HTR-8/SVneo (cell line): ENCODE measurements around the gene NOXRED1.
A peak's percentile ranks its signal among the peaks of the same experiment; 100 is the strongest.
"Not testable (repeated sequence)": the region's sequence is repeated elsewhere in the genome, so short reads cannot be mapped to it uniquely, and the experiment has no call there.

Experiments used
- DNase-seq: peaks from one replicate; pipeline ENCODE4 v3.0.0; 2011; ENCODE audit warnings: low spot score, mixed read lengths; ENCODE audit not compliant: insufficient read length
- FAIRE-seq: peaks from 2 replicates; lab custom pipeline; 2011; peaks lifted over from hg19 to GRCh38; lab: Jason Lieb, UNC

NOXRED1 gene, protein sequence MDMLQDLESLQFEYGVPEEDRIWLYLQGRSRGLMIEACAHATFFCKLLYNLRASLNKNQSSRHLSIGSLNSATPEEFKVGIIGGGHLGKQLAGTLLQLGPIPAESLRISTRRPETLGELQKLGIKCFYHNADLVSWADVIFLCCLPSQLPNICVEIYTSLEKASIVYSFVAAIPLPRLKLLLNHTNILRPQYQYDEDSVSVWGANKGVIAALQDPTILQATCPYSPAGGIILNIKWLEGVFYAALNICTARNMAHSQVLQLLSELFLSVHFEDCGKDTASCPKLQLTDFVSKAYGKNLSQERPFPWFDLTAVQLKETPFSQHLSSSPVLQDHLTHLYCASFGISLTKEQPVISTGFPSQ

DNA sequence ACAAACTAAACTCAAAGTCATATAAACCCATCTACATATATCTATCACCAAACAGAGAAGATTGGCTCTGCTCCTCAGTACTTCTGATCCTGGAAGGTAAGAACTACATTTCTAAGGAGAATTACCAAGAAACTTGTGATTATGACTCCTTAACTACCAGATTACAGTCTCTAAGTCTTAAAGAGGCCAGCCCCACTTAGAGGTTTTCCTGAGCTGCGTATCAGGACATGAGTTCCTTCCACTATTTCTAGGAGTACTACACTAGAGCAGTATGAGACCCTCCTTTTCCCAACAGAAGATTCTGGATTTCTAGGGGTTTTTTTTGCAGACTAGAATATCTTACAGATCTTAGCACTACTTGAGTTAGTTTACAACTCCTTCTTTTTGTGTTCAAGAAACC is at the start of gene NOXRED1:
Gene NOXRED1, minus strand, starts transcription at position 101 of the 400 bp plus-strand sequence. CDS start 634 bp downstream, outside the sequence.
- DNase-seq (no peak), FAIRE-seq (peak; percentile 67)

DNA sequence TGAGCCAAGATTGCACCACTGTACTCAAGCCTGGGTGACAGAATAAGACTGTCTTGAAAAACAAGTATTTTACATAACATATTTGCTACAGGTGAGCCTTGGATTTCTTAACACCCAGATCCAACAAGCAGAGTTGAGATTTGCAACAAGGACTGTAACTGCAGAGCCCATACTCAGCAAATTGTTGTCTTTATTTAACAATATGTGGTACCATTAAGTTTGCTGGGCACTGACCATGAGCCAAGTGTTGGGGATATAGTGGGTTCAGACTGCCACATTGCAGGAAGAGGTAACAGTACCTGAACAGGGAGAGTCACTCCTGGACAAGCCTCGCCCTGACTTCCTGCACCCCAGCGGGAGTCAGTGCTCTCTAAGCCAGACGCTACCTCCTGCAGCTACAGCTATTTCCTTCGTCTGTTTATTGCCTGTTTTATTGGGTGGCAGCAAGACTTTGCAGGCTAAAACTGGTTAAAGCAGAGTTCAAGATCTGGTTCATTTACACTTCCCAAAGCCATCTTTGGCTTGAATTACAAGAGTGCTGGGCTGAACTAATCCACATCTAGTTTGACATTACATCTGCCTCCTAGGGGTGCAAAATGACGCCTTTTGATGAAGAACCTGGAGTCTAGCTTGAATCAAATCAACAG is 47.0 kb upstream of the NOXRED1 start:
- no peak for DNase-seq

DNA sequence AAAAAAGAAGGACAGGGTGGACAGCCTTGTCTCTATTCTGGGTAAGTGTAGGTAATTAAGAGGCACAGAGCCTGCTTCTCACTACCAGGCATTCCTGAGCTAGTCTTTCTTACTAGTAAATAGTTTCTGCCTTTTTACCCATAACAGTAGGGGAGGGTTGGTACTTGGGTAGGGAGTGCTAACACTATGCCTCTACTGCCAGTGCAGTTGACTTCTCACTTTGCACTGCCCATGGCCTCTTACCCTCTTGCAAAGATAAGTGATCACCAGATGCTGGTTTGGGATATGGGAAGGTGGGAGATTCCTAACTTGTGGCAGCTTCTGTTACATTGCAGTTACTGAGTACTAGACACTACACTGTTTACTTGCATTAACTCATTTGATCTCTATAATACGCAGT is 46.2 kb upstream of the NOXRED1 start:
- DNase-seq (no peak), FAIRE-seq (peak; percentile 69)

More for the DNA sequence above, 47.0 kb upstream of the NOXRED1 start:
- no peak for FAIRE-seq

DNA sequence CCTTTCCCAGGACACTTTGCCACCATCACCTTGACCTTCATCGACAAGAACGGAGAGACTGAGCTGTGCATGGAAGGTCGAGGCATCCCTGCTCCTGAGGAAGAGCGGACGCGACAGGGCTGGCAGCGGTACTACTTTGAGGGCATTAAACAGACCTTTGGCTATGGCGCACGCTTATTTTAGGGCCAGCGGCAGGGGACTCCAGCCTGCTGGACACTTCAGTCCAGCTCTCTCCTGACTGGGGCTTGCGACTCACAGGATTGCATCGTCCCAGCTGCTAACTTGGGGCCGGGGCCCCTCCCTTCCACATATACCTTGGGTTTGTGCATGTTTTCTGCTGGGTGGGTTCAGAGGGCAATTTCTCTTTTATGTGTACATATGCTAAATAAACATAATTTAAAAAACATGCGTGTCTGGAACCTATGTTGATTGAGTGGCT is 45.8 kb upstream of the NOXRED1 start:
- FAIRE-seq (no peak), DNase-seq (no peak)

DNA sequence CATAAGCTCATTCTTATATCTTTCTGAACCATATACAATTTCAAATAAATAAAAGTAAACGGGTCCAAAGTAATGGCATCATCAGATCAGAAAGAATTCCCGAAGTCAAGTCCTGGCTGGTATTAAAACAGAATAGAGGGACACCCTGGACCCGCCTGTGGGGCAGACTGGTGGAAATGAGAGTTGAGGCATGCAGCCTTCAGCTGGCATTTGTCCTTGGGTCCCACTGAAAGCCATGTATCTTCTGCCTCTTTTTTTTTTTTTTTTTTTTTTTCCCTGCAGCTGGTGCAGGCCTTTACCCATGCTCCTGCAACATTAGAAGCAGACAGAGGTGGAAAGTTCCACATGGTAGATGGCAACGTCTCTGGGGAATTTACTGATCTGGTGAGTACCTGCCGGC is 44.5 kb upstream of the NOXRED1 start:
- FAIRE-seq (no peak), DNase-seq (no peak)

DNA sequence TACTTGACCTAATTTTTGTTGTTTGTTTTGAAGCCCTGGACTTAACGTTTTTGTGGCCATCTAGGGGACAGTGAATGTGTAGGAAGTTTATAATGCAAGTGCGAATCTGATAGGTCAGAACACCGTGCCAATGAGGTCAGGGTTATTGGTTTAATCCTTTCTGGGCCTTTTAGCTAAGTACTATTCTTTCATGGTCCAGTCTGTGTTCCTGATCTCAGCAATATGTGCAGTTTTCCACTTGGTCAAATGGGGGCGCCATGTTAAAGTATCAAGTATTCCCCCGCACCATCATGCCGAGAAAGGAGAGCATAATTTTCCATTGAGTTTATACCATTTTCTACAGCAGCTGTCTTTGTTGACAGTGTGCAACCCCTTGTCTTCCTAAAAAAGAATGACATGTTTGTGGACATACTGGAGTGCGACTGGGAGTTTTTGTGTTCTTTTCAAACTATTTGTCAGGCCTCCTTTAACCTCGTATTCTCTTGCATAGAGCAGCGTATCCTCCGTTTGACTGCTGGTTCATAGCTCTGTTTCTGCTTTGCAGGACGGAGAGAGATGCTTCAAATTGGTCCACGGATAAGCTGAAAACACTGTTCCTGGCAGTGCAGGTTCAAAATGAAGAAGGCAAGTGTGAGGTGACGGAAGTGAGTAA is 35.9 kb upstream of the NOXRED1 start:
- DNase-seq (peak; percentile 64), FAIRE-seq (no peak)

DNA sequence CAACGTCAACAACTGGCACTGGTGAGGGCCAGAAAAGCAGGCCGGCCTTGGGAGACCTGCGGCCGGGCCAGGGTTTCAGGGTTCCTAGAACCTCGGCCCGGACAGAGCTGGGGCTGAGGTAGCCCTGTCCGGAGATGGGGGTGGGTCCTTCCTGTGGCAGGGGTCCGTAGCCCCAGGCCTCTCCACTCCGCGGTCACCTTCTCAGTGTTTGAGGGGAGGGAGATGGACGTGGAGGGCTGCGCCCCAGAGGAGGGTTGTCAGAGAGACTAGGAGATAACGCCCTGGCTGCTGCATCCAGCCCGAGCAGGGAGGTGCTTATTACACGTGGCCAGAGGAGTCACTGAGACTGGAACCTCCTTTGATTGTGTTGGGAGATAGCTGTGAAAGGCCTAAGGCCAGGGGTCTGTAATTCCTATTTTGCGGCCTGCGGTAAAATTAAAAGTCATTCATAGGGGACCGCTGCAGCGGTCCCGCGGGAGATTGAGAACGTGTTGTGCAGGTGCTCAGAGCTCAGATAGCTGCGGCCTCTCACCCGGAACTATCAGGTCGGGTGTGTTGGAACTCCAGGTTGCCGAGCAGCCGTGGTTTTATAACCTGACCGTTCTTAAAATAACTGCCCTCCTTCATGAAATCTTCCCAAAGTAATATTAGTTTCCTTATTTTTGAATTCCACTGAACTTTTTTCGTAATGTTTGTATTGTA is 35.1 kb upstream of the NOXRED1 start:
- DNase-seq: peak; percentile 25
- FAIRE-seq: no peak

DNA sequence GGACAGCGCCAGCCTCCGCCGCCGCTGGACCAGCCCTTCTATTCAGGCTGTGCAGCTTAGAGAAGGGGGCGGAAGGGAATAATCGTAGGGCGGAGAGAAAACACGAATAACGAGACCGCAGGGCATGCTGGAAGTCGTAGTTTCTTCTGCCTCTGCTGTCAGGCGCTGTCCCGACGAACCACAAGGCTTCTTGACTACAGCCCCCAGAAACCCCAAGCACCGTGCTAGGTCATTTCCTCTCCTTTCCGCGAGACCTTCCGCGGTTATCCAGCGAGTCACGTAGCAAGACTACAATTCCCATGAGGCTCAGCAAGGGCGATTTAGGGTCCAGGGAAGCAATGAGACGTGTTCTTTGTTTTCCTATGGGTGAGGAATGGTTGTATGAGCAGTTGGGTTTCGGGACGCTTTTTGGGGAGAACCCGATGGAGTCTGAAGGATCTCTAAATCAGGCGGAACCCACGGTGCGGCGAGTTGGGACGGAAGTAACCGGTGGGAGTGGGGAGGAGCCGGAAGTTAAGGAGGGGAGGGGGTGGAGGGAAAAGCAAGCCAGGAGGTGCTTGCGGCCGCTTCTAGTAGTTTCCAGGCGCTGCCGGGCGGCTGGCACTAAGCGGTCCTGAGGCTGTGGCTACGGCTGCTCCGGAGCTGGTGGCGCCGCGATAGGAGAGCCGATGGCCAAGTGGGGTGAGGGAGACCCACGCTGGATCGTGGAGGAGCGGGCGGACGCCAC is 34.4 kb upstream of the NOXRED1 start, which contains the start of the genes AHSA1 and VIPAS39:
Gene AHSA1, plus strand, starts transcription at position 572 of the 727 bp plus-strand sequence. Its CDS starts 97 bp downstream, at position 669.
Gene VIPAS39, minus strand, starts transcription at position 80 of the 727 bp plus-strand sequence. CDS start 3,499 bp downstream, outside the sequence.
- peak; percentile 98 for FAIRE-seq
- DNase-seq: peak; percentile 98

DNA sequence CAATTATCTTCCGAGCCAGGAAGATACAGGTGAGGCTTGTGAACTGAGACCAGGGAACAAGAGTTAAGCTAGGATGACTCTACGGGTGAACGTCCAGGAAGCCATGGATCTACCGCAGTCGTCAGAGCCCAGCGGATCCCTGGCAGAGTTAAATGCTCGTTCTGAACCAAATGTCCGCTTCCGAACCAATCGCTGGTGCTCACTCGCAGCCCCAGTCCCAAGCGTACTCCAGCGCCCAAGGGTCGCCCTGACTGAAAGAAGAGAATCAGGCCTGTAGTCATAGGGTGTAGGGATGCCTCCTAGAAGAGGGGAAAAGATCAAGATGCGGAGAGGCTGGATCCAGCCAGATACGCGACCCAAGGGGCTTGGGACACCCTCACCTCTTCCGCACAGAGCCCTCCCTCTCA is 33.8 kb upstream of the NOXRED1 start:
- no peak for FAIRE-seq
- DNase-seq: no peak

DNA sequence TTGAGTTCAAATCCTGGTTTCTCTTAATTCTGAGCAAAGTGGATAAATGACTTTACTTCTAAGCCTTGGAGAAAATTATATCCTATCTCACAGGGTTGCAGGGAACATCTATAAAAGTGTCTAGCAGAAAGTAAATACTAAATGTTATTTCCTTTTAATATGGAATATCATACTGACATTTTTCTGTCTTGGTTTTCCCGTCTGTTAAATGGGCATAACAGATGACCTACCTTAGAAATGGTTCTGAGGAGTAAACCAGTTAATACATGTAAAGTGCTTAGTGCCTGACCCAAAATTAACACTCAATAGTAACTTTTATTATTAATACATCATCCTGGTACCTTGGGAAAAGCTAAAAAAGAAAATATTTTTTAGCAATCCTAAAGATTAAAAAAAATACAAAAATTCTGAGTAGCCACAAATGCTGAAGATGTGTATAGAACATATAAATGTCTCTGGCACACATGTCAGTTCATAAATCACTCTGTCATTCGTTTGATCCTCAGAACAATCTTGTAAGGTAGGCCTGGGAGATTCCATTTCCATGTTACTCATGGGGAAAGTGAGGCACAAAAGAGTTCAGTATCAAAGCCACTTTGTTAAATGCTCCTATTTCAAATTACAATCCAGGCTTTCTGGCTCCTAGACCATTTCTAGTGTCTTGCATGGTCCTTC is 32.8 kb upstream of the NOXRED1 start:
- no peak for FAIRE-seq
- DNase-seq: no peak

DNA sequence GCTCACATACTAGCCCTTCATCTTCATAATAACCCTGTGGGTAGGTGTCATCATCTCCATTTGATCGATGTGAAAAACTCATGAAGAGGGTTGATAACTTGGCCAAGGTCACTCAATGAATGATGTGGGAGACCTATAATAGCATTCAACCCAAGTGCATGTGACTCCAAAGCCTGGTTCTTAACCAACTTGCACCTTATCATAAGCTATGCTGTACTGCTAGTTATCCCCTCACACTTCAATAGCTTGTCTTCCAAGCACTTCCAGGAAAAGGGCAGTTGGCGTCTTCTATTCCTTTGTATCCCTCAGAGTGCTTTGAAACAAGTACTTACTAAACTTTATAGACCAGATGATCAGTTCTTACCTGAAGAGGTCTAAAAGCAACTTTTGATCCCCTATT is 18.9 kb upstream of the NOXRED1 start:
- FAIRE-seq (no peak), DNase-seq (no peak)

DNA sequence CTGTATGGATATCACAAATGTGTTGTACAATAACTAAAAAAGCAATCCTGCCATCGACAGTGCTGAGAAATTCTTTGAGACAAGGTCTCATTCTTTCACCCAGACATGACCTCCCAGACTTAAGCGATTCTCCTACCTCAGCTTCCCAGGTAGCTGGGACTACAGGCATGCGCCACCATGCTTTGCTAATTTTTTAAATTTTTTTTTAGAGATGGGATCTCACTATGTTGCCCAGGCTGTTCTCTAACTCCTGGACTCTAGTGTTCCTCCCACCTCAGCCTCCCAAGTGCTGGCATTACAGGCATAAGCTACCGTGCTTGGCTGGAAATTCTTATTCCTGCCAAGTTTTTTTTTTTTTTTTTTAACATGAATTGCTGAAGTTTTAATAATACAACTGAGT is 16.5 kb upstream of the NOXRED1 start:
- no peak for FAIRE-seq

DNA sequence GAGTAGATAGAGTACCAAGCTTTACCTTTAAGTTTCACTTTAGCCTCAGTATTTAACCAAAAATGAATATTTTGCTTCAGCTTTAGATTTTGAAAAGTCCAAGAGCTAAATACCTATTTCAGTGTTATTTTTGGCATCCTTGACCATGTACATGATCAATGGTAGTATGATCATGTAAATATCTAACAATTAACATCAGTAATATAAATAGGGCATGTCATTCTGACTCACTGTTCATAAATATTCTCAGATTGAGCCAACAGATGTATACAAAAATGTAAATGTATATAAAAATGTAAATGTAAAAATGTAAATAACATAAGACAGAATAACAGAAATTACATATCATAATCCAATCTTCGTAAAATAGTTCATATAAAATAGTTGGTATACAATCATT is 15.3 kb upstream of the NOXRED1 start:
- FAIRE-seq (peak; percentile 38), DNase-seq (no peak)

More for the DNA sequence above, 16.5 kb upstream of the NOXRED1 start:
- no peak for DNase-seq

DNA sequence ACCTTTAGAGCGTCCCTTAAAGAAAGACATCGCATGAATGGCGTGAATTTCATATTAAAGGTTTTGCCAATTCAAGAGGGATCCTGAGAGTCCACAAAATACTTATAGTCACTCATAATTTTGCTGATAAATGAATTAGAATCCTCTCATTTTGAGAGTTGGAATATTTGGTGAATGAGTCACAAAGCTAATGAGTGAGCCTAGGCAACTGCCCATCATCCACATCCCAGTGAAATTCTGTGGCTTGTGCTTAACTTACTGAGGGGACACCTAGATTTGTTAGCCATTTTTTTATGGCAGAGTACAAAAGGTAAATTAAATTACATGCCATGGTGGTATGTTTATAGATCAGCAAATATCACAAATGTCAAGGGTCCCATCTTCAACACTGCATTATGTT is 12.7 kb upstream of the NOXRED1 start:
- DNase-seq: no peak
- FAIRE-seq: no peak

DNA sequence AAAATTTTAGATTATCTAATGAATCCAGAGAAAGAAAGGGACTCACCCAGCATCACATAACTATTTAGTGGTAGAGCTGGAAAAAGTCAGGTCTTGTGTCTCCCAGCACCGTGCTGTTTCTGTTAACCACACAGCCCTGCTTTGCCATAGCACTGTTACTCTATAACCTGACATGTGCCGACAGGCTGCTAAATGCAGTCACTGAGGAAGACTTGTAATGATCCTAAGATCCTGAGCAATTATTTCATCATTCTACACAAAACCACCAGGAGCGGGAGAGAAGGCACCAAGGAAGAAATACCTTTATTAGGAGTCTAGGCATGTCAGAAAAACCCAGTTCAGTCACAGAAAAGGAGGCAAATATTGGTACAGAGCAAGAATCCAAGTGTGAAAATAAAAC is 3.1 kb upstream of the NOXRED1 start:
- FAIRE-seq: no peak
- DNase-seq: no peak

DNA sequence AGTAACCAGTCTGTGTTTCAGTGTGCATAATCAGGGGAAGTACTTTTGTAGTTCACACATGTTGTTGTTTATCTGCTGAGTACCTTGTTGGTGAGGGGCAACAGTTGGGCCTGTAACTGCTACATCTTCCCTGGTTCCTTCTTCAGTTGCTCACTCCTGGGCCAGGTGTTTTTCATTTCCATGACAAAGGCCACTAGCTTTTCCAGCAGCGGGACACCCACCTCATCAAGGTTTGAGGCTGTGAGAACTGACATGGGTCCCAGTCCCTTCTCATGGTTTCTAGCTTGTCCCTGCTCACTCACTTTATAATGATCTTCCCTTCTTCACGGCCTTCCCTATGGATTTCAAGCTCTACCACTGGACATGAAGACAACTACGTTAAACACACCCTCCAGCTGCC is 1.5 kb upstream of the NOXRED1 start:
- peak; percentile 81 for FAIRE-seq
- DNase-seq: no peak

DNA sequence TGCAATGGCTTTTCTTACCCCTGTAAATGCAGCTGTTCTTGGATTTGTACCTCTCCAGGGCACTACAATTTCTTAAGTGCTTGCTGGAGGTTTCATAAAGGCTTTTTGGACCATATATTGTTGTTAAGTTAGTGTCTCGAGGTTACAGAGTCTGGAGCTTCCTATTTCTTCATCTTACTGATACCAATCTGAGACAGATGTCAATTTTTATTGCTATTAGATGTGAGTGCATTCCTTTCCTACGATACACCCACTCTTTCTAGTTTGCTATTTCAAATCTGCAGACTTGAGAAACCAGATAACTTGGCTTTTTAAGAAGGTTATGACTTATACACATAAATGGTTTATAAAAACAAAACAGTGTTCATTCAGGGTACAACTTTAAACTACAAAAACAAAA is 2.1 kb downstream of the NOXRED1 start:
- no peak for DNase-seq
- FAIRE-seq: no peak

DNA sequence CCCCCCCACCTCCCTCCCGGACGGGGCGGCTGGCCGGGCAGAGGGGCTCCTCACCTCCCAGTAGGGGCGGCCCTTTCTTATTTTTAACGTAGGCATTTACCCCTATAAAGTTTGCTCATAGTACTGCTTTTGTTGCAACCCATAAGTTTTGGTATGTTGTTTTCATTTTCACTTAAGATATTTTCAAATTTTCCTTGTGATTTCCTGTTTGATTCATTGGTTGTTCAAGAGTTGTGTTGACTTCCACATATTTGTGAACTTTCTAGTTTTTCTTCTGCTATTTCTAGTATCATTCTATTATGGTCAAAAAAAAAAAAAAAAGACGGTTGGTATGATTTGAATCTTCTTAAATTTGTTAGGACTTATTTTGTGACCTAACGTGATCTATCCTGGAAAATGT is 6.5 kb downstream of the NOXRED1 start:
- FAIRE-seq (no peak), DNase-seq (no peak)

DNA sequence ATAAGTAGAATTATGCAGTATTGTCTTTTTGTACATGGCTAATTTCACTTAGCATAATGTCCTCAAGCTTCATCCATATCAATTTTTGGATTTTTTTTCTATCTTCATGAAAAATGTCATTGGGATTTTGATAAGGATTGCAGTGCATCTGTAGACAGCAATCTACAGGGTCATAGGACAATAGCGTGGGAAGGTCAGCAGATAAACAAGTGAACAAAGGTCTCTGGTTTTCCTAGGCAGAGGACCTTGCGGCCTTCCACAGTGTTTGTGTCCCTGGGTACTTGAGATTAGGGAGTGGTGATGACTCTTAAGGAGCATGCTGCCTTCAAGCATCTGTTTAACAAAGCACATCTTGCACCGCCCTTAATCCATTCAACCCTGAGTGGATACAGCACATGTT is 7.2 kb downstream of the NOXRED1 start:
- not testable (repeated sequence) for DNase-seq

More for the DNA sequence above, 7.2 kb downstream of the NOXRED1 start:
- not testable (repeated sequence) for FAIRE-seq
